COLO668 (cell line): ENCODE measurements around the gene DCLK3.
A peak's percentile ranks its signal among the peaks of the same experiment; 100 is the strongest.

ENCODE experiments used
- DNase-seq: peaks from one replicate; lab custom pipeline; 2025; ENCODE audit not compliant: unreplicated experiment; lab: John Stamatoyannopoulos, UW

Gene DCLK3

DNA sequence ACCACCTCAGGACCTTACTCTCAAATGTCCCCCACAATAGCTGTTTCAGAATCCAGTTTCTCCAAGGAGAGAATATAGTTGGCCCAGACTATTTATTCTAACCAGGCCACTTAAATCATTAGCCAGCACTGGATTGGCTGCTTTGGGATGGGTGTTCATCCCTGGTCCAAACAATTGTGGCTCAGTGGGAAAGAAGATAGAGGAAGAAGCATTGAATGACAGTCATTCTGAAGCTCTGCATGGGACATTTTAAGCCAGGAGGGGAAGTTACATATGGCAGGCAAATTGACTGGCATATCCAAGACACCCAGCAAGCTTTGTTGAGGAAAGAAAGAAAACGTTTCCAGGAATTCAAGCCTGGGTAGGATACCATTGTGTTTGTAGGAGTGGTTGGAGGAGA, 5.6 kb upstream of the DCLK3 start:
- no peak for DNase-seq

GRCh38 chr3:36765104-36765503, 751 bp upstream of the DCLK3 start:
- DNase-seq, result no peak

- no peak for DNase-seq
Observed at GRCh38 chr3:36764704-36765038, 318 bp upstream of the DCLK3 start.

GRCh38 chr3:36762918-36763849, 1.2 kb downstream of the DCLK3 start:
- no peak for DNase-seq

- no peak for DNase-seq
Observed at GRCh38 chr3:36761779-36762178, 2.6 kb downstream of the DCLK3 start.

GRCh38 chr3:36756269-36756668, 8.1 kb downstream of the DCLK3 start:
- no peak for DNase-seq

DNA sequence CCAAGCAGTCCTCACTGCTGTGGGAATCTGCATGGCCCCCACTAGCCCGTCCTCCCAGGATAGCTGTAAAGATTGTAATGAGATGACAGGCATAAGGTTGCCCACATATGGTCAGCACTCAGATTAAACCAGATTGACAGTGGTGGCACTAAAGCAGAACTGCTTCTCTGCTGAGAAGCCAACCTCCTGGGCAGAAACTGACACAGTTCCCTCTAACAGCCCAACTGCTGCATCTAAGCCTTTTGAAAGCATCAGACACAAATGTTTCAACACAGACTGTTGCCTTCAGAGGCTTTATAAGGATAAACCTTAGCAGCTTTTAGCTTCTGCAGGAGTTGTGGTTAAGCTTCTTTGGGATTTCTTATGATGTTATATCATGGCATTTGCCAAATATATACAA, 13.0 kb downstream of the DCLK3 start:
- no peak for DNase-seq

DNA sequence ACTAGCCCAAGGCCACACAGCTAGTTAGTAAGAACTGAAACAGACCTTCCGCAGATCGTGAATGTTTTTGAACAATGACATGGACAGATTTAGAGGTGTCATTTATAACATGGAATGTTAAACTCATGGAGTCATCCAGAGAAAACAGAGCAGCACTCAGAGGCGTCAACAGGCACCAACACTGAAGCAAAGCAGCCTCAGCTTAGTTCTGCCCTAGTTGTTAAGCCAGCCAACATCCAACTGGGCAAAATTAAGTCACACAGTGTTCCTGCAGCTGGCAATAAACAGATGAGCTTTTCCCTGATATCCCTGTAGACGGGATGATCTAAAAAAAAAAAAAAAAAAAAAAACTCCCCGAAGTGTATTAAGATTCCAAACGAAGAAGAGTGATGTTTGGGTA, 13.6 kb downstream of the DCLK3 start:
- no peak for DNase-seq

- DNase-seq, result no peak
Observed at GRCh38 chr3:36744763-36745162, 19.6 kb downstream of the DCLK3 start.

DNA sequence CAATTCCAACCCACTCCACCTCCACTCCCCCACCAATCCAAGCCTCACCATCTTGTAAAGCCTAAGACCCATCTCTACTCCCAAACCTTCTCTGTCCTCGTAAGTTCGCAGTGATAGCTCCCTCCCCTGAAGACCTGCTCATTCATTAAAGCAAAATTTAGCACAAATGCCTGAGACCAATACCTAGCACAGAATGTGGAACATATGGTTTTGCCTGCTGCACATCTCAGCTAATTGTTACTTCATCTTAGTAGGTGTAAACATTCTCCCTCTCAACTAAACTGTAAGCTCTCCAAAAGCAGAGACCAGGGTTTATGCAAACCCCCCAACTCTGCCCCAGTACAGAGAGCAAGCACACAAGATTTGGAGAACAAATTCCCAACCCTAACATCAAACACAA, 20.5 kb downstream of the DCLK3 start:
- DNase-seq, result no peak

GRCh38 chr3:36741285-36741684, 23.1 kb downstream of the DCLK3 start:
- no peak for DNase-seq

DNA sequence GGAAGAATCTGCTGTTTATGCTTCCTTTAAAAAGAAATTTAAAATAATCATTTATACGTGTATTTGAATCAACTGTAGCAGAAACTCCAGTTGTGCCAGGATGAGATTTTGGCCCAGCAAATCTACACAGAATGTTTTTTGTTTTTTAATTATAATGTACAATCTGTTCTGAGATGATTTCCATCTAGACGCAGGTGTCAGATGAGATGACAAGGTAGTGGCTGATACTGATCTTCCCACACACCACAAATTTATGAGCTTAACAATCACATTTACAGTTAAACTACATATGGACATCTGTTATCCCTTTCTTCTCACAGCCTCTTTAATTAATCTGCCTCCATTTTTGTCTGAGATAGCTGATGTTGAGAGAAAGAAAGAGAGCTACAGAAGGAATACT, 23.6 kb downstream of the DCLK3 start:
- no peak for DNase-seq

DNA sequence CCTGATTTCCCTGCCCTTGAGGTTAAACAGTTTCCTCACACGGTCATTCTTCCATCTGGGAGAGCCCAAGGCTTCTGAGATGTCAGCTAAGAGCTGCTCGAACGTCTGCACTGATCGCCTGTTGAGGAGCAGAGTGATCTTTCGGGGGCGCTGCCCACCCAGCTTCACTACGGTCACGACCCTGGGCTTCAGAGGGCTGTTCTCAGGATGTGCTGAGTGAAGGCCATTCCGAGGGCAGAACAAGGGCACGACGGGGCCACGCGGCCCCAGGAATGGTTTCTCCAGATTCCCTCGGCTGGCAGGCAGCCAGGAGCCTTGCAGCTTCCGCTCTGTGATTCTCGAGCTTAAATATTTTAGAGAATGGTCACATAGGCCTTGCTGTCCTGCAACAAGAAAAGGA, 25.7 kb downstream of the DCLK3 start:
- DNase-seq, result no peak

DNA sequence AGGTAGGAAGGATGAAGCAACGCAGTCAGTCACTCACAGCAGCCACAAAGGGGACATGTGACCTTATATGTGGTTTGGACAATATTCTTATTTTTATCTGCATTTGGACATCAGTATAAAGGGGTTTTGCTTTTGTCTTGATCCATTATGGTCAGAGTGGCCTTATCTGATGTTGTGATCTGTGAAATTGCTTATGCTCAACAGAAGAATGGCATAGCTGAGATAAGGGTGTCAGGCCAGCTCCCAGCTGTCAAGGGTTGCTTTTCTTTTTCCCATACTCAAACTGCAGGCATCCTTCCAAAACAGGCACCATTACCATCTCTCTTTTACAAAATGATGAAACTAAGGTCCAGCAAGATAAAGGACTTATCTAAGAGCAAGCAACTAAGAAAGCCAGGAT, 28.1 kb downstream of the DCLK3 start:
- no peak for DNase-seq

GRCh38 chr3:36734742-36735141, 29.6 kb downstream of the DCLK3 start:
- no peak for DNase-seq

GRCh38 chr3:36733723-36734122, 30.6 kb downstream of the DCLK3 start:
- DNase-seq, result no peak

GRCh38 chr3:36733162-36733696, 31.1 kb downstream of the DCLK3 start:
- peak; percentile 2 for DNase-seq

GRCh38 chr3:36730966-36731365, 33.4 kb downstream of the DCLK3 start:
- peak; percentile 5 for DNase-seq

GRCh38 chr3:36729204-36730056, 34.9 kb downstream of the DCLK3 start:
- DNase-seq, result no peak

DNA sequence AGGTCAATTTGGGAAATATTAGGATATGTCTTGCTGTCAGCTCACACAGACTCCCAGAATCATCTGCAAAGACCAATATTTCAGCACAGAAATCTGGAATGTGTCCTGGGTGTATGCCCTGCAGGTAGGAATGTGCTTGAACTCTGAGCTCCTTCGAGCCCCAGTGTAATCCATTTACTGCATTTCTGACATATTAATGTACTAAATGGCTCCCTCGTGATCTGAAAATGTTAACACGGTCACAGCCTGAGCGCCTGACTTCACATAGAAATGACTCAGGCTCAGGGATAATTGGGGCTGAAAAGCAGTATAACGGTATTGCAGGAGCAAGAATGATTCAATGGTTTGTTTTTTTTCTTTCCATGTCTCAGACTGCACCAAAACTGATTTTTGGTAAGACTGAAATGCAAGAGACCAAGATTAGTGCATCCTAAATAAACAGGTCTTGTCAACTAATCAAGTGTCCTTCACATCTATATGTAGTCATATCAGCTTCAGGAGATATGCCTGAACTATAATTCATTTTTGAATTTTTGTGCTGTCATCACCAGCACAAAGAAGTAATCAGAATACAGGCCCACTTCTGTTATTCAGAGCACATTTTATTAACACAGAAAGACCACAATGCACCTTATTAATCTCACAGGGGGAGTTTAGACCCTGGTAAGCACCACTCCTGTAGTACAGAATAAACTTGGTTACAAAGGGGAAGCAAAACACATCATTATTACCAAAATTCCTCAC, 49.8 kb downstream of the DCLK3 start:
- no peak for DNase-seq

- no peak for DNase-seq
Observed at GRCh38 chr3:36713904-36714303, 50.4 kb downstream of the DCLK3 start.
